Measurements from ENCODE around the gene ERLIN1. TPM values are rescaled to one million over a fixed set of nuclear protein-coding genes. Genes with fewer than 3 reads are reported as not detected.

Gene ERLIN1
- total RNA-seq, 1 experiment from 2014 or later, result 23.5 TPM

GRCh38 chr10:100129424-100129823, 56.4 kb downstream of the ERLIN1 start (continued):
- TF ChIP-seq PREB (CRISPR knock-in tag; IDR thresholded peaks at IDR 0.05; ENCODE audit: borderline replicate concordance), result no peak
- TF ChIP-seq AFF4 (CRISPR knock-in tag; IDR thresholded peaks at IDR 0.05; ENCODE audit: borderline replicate concordance), result no peak
- no peak for TF ChIP-seq SMAD3 (CRISPR knock-in tag; IDR thresholded peaks at IDR 0.05; ENCODE audit: borderline replicate concordance)
- TF ChIP-seq ZNF121 (CRISPR knock-in tag; IDR thresholded peaks at IDR 0.05), result no peak
- no peak for TF ChIP-seq JAZF1 (CRISPR knock-in tag; IDR thresholded peaks at IDR 0.05)
- no peak for TF ChIP-seq TEAD1 (CRISPR knock-in tag; IDR thresholded peaks at IDR 0.05)
- no peak for TF ChIP-seq FOXK1 (CRISPR knock-in tag; IDR thresholded peaks at IDR 0.05)
- no peak for TF ChIP-seq CREM (CRISPR knock-in tag; IDR thresholded peaks at IDR 0.05)

GRCh38 chr10:100128951-100129350, 56.9 kb downstream of the ERLIN1 start:
- Mint-ChIP-seq H3K4me3 (no peak overlapping the region), H3K9me3 (peaks cover 14% of the 10 kb centered on the region), H3K27ac (no peak overlapping the region), H3K27me3 (ENCODE audit: low read depth) (no peaks in the 10 kb centered on the region), H3K4me1 (no peaks in the 10 kb centered on the region), H3K36me3 (peaks cover 6% of the 10 kb centered on the region)
- ChIA-PET POLR2A (interaction anchor here (0.6 kb wide), 1 partner anchor 15 kb away, joined by 4 read pairs; no protein-coding TSS in a partner anchor), CTCF (interaction anchor here (1.0 kb wide), 1 partner anchor 283 kb away, joined by 7 read pairs; no protein-coding TSS in a partner anchor)
- no peak for ATAC-seq
- DNase-seq (ENCODE audit: low spot score), result no peak
- TF ChIP-seq ZNF532 (CRISPR knock-in tag; IDR thresholded peaks at IDR 0.05; ENCODE audit: borderline replicate concordance) (no peak), ZBTB21 (CRISPR knock-in tag; IDR thresholded peaks at IDR 0.05; ENCODE audit: borderline replicate concordance) (no peak), TP53 (CRISPR knock-in tag; IDR thresholded peaks at IDR 0.05) (no peak), PRRX2 (CRISPR knock-in tag; IDR thresholded peaks at IDR 0.05) (no peak), ZNF232 (CRISPR knock-in tag; IDR thresholded peaks at IDR 0.05) (no peak), ZNF263 (CRISPR knock-in tag; IDR thresholded peaks at IDR 0.05; ENCODE audit: low read depth) (no peak), FOXJ3 (CRISPR knock-in tag; IDR thresholded peaks at IDR 0.05; ENCODE audit: borderline replicate concordance) (no peak), MLX (CRISPR knock-in tag; IDR thresholded peaks at IDR 0.05) (no peak), ATF6 (CRISPR knock-in tag; IDR thresholded peaks at IDR 0.05) (no peak), SMAD3 (CRISPR knock-in tag; IDR thresholded peaks at IDR 0.05; ENCODE audit: borderline replicate concordance) (no peak), CTCF (IDR thresholded peaks at IDR 0.05) (no peak), MYBL2 (CRISPR knock-in tag; IDR thresholded peaks at IDR 0.05) (no peak)

All from WTC11 (cell line).